Measurements from ENCODE around the gene DENND1A.

The DENND1A gene

DNA sequence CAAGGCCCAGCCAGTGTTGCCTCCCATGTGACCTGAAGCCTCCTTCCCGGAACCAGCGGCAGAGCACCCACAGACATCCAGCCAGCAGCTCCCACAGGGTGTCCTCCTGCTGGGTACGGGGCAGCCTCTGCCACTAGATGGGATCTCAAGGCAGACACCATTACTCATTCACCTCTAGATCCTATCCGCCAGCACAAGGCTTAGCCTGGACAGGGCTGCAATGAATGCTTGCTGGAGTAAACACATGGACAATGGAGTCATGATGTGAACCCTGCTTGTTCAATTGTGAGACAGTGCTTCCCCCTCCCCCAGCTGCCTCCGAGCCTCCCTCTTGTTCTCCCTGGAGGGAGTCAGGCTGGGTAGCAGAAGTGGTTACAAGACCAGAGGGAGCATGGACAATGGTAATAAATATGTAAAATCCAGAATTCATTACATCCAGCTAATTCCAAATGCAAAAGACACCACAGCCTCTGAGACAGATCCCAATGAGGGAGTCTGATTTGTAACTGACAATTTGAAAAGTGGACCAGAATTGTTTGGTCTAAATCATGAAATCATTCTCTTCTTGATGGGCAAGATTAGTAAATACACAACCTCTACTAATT, 441.9 kb downstream of the DENND1A start:
- no peak for DNase-seq (ENCODE audit: low spot score)

DNA sequence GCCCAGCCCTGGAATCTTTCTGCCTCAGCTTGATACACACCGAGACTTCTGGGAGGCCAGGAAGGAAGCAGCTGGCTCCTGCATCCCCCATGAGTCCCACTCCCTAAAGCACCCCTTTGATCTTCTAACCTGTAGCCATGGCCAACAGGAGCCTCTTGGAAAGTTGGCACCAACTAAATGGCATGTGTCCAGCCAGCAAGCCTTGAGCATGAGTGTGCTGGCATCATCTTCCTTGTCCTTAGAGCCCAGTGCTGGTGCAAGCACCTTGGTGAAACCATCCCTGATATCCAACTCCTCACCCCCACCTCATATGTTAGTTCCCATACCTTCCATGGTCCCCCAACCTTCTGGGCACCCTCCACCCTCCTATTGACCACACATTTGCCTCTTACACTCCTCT, 443.5 kb downstream of the DENND1A start:
- no peak for DNase-seq (ENCODE audit: low spot score)

DNA sequence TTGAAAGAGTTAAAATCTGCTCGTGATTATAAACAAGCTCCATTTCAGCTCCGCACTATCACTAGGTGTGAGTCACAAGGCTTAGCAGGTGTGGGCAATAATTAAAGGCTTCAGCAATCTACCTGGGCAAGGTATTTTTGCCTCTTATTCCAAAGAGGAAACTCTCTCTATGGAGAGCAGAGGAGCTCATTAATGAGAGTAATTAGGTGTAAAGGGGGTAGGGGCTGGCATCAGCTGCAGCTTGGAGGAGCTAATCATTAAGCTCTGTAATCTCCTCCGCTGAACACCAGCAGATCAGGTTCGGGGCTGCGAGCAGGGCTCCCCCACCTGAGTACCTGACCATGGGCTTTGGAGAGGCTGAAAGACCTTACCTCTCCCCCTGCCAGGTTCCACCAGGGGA, 444.7 kb downstream of the DENND1A start:
- no peak for DNase-seq (ENCODE audit: low spot score)

DNA sequence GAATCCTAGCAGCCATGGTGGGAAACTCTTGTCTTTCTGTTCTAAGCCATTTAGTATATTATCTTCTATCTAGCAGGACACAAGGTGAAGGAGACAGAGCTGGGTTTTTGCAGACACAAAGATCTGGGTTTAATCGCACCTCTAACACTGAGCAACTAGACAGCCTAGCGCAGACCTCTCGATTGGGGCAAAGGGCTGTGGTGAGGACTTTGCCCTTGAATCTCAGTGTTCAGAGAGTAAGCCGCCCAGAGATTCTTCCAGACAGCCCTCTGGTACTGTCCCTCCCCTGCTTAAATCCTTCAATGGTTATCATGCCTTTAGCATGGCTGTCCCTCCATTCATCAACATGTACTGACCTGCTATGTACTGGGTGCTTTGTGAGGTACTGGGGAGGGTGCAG, 445.8 kb downstream of the DENND1A start:
- DNase-seq (ENCODE audit: low spot score), result no peak

DNA sequence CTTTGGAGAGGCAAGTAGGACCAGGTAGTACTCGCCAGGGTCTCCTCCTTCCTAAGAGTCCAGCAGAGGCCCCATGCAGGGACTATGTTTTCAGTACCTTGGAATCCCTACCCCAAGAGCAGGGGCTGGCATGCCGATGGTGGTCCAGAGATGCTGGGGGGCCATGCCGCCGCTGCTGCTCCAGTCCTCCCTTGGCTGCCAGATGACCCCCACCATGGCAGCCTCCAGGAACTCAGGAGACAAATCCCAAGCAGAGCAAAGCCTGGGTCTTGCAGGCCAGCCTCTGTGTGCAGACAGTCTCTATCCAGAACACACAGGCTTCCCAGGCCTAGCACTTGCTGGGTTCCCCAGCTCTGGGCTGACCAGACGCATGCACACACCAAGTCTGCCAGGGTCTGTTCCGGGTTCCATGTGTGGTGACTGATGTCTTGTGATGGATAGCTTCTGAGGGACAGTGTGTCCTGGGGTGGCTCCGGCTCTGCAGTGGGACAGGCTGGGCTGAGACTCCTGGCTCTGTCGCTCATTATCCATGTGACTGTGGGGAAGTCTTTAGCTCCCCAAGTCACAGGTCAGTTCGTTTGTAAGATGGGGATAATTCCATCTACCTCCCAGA, 446.6 kb downstream of the DENND1A start:
- no peak for DNase-seq (ENCODE audit: low spot score)

DNA sequence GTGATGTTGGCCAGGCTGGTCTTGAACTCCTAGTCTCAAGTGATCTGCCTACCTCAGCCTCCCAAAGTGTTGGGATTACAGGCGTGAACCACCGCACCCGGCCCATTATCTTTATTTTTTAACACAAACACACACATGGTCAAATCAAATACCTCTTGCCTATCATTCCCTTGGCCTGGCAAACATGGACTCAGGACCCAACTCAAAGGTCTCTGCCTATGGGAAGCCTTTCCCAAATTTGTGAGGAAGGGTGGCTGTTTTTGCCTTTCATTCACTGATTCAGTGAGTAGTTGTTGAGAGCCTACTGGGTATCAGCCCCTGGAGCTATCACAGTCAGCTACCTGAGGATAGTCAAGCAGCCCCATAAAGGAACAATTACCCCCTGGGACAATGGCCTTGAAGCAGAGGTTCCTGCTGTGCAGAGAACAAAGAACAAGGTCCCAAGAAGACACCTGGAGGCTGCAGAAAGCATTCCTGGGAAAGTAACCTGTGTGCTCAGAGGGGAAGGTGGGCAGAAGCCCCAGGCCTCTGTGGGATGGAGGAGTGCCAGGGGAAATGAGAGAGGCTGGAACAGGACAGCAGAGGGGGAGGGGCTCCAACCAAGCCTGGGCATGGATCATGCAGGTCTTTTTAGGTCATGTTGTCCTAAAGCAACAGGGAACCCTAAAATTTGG, 447.5 kb downstream of the DENND1A start:
- DNase-seq (ENCODE audit: low spot score), result no peak

DNA sequence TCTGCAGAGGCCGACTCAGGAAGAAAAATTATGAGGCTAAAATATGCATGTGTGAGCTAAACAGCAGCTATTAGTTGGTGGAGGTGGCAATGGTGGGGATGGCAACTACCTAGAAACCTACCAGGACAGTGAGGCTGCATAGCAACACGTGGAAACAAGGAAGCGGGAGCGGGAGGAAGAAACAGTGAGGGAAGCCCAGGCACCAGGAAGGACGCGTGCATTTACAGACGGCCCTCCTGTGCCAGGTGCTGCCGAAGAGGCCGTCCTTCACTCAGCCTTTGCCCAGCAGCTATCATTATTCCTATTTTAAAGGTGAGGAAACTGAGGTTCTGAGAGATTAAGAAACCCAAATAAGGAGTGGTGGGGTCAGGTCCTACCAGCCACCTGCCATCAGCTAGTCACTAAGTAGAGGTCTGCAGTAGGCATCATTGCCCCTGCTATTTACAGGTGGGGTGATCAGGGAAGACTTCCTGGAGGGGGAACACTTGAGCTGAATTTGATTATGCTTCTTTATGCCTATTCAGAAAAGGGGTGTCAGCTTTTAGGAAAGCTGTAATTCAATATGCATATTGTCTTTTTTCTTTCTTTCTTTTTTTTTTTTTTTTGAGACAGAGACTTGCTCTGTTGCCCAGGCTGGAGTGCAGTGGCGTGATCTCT, 448.6 kb downstream of the DENND1A start:
- DNase-seq (ENCODE audit: low spot score), result no peak

DNA sequence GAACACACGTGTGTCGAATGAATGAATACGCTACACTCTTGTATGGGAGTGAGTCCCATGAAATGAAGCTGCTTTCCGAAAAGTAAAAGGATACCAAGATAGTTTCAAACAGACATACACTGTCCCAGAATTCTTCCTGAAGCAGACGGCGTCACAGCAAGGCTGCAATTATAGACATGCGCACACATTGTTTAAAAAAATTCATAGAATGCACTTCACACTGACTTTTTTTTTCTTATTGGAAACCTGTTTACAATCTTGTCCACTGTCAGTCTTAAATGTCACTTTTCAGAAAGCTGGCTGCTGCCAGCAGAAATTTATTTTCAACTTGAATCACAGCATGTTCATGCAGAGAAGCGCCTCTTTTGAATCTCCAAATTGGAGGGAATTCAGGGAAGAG, 449.1 kb downstream of the DENND1A start:
- DNase-seq (ENCODE audit: low spot score), result no peak

DNA sequence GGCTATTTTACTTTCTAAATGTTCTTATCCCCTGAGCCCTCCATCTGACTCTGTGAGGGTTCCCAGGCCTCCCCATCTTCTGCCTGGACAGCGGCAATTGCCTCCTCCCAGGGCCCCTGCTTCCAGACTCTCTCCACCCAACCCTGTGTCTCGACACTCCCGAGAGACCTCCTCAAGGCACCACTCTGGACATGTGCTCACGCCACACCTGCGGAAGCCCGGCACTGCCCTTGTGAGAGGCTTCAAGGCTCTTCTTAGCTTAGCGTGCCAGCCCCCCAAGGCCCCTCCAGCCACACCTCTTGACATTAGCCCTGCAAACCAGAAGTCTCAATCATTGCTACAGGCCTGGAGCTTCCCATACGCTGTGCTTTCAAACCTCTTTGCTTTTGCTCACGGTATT, 449.8 kb downstream of the DENND1A start:
- DNase-seq (ENCODE audit: low spot score), result no peak

DNA sequence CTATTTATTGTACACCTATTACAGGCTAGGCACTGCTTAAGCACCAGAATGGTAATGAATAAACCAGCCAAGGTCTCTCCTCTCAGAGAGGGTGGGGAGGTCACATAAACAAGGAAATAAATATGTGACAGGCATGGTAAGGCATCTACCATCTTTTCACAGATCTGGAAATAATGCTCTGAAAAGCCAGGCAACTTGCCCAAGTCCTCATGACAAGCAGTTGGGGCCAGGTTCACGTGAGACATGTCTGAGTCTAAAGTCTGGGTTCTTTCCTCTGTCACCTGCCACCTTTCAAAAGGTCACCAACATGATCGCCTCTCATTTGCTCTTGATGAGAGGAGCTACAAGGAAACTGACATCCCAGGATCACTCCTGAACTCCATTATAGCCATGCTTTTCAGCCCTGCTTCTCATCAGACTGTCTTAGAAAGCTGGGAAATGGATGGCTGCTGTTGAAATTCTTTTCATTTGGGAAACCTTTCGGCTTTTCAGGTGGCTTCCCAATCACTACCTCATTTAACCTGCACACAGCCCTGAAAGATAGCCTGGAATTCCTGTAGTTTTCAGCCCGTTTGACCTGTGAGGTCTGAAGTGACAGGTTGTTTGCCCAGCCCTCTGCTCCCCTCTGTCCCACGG, 450.8 kb downstream of the DENND1A start:
- DNase-seq (ENCODE audit: low spot score), result no peak

DNA sequence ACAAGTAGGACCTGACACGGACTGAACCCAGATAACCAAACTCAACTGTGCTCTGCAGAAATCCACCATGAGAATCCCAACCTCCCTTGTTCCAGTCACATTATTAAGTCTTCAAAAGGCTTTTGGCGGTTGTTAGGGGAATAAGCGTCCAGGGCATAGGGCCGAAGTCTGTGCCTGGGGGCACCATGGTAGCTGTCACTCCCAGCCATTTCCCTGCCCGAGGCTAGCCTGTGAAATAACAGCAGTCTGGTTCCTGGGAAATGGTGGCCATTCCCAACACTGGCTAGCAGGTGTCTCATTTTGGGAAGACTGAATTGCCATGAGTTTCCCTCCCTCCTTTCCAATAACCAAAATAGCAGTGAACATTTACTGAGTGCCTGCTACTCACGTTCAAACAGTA, 451.8 kb downstream of the DENND1A start:
- no peak for DNase-seq (ENCODE audit: low spot score)

DNA sequence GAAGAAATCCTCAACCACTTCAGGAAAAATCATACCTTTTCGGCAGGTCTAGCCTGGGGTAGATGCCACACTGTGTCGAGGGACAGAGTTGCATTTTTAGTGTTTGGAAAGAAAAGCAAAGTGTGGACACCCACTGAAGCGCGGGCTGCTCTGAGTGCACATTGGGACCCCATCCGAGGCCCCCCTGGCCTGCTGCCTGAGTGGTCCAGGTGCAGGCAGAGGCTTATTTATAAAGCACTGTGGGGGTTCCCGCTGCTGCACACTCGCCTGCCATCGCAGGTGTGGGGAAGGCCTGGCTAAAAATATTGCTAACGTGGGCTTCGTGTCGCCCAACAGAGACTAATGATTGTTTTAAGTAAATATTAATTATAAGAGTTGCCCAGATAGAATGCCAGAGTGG, 454.5 kb downstream of the DENND1A start:
- no peak for DNase-seq (ENCODE audit: low spot score)

DNA sequence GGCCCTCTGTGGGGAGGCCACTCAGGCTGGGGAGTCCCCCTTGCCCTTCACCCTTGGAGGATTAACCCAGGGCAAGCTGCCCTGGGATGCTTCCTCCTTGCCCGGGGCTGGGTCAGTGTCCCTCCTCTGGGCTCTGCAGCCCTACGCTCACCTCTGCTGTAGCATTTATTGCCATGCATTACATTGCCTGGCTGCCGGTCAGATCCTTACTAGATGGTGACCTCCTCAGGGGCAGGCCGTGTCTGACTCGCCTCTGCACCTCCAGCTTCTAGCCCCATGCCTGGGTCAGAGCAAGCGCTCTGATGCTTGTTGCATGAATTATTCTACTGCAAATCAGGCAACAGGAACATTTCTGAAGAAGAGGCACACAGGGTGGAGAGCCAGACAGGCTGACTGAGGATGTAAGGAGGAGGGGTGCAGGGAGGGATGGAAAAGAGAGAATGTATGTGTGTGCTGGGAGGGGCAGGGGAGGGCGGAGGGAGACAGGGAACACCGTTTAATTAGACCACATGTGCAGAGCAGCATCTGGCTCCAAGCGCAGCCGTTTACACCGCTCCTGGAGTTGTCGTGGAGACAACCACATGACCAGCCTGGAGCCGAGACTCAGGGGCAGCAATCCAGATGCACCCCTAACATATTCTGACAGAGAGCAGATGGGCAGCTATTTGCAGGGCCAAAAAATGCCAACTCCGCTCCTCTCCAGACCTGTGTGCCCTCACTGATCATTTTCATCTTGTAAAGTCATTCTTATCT, 456.9 kb downstream of the DENND1A start:
- DNase-seq (ENCODE audit: low spot score), result no peak

DNA sequence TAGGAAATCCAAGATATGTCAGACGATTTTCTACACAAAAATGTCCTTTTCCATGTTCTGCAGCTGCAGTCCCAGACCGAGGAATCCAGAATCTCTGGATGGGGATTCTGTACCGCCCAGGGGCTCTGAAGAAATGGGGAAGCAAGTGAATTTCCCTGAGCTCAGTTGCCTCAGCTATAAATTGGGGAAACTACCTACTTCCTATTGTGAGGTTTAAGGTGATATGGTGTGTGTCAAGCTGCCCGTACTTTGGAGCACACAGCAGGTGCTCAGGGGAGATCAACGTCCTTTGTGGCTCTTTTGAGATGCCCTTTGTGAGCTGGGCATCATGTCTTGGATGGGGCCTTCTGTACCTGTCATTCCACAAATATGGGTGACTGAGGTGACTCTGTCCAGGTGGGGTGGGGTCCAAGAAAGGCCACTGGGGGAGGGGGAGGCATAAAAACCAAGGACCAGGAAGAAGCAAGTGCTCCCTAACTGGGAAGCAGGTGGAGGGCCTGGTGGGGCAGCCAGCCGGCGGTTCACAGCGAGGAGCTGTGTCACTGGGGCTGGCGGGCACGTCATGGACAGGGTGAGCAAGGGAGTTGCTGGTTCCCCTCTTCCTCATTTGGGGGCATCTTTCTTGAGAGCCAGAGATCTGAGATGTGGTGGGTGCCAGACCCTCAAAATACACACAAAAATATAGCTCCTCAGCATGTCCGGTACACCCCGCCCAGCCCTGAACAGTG, 457.9 kb downstream of the DENND1A start:
- DNase-seq (ENCODE audit: low spot score), result no peak

DNA sequence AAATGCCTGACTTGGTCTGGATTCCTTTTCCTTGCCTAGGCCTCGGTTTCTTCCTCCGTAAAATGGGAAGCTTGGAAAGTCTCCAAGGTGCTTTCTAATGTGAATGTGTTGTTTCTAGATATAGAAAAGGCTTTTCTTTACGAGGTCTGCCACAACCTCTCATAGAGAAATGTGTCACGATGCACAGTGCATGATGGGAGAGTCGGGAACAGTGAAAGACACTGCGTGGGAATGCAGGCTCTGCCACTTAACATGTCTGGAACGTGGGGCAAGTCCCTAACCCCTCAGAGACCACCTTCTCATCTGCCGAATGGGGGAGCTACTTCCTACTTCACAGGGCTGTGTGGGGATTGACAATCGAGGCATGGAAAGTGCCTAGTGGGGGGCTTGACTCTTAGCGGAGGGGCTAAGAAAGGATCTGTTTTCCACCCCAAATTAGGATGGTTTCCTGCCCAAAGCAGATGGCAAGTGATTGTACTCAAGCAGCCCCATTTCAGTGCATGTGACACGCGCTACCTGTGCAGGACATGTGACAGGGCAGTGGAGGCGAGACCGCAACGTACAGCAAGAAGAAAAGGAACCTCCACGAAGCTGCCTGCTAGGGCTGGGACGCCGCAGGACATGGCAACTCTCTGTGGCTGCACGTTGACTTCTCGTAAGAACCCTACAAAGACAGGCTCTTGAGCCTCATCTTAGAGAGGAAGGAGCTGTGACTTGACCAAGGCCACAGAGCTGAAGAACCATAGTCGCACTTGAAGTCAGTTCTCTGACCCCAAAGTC, 458.7 kb downstream of the DENND1A start:
- no peak for DNase-seq (ENCODE audit: low spot score)

DNA sequence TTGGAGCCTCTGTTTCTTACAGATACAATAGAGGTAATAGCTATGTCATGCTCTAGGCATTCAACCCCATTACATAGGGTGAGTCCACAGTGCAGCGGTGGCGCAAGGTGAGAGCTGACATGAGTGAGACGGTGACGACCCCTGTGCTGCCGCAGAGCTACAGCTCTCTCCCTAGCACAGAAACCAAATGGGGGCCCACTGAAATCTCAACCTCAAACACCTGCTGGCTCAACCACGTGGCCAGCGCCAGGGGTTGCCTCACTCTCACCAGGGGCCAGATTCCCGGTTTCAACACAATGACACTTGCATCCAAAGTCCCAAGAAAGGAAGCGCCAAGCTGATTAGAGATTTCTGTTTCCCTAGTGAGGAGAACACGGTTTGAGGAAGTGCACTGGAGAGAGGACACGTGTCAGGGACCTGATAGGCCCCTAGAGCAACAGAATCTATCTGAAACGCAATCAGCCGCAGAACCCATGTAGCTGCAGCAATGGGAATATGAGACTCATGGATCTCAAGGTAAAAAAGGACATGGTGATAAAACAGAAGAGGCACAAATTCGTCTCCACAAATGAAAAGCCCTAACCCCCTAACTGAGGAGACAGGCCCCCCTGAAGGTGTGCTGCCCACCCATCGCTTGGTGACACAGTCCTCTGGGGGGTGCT, 459.7 kb downstream of the DENND1A start:
- DNase-seq (ENCODE audit: low spot score), result no peak

DNA sequence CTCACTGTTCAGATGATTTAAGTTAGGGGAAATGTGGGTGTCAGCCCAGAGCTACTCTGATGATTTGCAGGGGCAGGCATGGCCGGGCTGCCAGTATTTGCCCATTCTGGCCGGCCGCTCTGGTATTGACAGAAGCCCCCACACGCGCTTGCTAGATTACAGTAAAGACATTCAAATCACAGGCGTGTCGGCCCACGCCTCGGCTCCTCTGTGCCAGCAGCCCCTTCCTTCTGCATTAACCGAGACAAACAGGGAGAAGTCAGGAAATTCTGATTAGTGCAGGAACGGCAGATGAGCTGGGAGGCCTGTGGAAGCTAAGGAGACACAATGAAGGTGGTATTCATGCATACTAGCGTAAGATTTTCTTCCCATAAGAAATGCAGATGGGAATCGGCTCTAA, 460.6 kb downstream of the DENND1A start:
- DNase-seq (ENCODE audit: low spot score), result no peak

DNA sequence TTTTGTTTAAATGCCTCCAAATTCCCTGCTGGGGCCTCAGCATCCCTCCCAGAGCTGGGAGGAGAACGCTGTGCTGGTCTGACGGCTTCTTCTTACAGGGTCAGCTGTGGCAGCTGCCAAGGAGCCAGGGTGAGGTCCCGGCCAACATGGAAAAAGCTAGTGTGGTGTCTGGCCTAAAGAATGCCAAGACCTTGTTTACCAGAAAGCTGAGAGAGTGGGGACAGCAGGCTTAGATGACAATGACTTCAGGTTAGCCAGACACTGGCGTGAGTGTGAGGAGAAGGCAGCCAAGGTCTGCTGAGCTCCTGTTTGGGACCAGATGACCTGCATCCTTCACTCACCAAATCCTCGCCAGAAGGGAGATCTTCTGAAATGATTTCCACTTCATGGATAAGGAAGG, 461.4 kb downstream of the DENND1A start:
- DNase-seq (ENCODE audit: low spot score), result no peak

DNA sequence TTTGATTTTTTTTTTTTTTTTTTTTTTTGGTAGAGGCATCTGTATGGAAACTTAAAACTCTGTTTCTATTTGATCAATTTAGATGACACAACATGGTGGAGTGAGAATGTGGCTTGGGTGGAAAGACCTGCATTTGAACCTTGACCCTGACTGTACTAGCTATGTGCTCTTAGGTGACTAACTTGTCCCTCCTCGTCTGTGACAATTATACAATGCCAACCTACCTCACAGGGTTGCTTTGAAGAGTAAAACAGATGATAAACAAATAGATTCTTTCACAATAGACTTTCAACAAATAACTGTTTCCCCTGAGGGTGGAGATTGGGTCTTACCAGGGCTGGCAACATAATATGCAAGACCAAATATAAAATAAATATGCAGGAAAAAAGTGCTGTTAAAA, 464.6 kb downstream of the DENND1A start:
- no peak for DNase-seq (ENCODE audit: low spot score)

DNA sequence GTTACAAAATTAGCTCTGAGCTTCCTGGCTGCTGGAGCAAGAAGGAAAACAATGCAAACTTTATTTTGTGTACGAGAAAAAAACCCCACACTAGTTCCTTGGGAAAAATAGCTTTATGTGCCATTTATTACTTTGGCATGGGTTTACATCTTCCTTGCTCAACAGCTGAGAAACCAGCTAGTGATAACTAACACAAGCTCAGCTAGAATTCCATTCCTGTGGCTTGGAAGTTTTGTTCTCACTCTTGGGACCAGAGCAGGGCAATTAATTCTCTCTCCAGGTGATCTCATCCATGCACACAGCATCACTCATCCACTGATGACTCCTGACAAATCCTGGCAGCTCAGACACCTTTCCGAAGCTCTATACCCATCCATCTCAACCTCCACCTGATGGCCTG, 469.8 kb downstream of the DENND1A start:
- DNase-seq (ENCODE audit: low spot score), result no peak
